Measurements from ENCODE around the gene CAMK1D. TPM values are rescaled to one million over a fixed set of nuclear protein-coding genes. Genes with fewer than 3 reads are reported as not detected.

Gene CAMK1D
- total RNA-seq, 1 donor from 2014 or later: 2.3 TPM

DNA sequence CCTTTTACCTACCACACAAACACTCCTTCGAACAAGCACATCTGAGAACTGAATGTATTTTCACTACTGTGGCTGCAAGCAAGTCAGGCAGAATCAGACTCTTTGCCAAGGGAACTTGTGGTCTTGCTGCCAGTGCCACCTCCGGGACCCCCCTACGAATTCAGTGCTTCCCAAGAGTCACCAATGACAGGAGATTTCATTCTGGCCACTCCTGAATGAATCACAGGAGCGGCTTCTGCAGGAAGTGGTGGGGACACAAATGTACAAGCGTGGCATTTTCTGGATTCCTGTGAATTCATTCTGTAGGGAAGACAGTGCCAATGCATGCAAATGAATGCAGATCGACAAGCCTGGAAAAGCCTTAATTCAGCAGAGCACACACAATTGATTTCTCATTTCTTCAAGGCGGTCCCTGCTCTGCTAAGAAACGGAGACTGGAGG, 161.2 kb downstream of the CAMK1D start:
- TF ChIP-seq, protein P1, sequence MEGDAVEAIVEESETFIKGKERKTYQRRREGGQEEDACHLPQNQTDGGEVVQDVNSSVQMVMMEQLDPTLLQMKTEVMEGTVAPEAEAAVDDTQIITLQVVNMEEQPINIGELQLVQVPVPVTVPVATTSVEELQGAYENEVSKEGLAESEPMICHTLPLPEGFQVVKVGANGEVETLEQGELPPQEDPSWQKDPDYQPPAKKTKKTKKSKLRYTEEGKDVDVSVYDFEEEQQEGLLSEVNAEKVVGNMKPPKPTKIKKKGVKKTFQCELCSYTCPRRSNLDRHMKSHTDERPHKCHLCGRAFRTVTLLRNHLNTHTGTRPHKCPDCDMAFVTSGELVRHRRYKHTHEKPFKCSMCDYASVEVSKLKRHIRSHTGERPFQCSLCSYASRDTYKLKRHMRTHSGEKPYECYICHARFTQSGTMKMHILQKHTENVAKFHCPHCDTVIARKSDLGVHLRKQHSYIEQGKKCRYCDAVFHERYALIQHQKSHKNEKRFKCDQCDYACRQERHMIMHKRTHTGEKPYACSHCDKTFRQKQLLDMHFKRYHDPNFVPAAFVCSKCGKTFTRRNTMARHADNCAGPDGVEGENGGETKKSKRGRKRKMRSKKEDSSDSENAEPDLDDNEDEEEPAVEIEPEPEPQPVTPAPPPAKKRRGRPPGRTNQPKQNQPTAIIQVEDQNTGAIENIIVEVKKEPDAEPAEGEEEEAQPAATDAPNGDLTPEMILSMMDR (IDR thresholded peaks at IDR 0.05; ENCODE audit: insufficient read depth, low read length, poor library complexity, severe bottlenecking): no peak
- no peaks in the 10 kb centered on the region for H3K36me3 ChIP-seq (ENCODE audit: control insufficient read depth, insufficient read depth, low read length)
- no peak overlapping the region for H3K4me3 ChIP-seq (ENCODE audit: low read depth, low read length)
- DNase-seq (ENCODE audit: low read depth): no peak
- H3K27me3 ChIP-seq (ENCODE audit: control insufficient read depth, insufficient read depth, low read length): no peaks in the 10 kb centered on the region

DNA sequence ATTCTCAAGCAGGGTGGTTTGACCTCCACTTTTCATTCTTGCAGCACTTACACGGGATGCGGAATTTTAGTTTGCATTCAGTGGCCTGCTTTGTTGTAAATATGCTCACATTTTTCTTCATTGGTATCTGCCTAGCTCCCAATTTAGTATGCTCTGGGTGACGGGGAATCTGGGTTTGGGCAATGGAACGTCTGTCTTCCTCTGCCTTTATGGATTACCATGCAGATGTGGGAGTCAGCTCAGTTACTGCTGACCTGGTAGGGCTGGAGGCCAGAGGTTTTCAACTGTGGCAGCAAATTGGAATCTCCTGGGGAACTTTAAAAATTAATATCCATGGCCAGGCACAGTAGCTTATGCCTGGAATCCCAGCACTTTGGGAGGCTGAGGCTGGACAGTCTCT, 161.6 kb downstream of the CAMK1D start:
- Histone ChIP-seq H3K27me3 (ENCODE audit: control insufficient read depth, insufficient read depth, low read length) (no peaks in the 10 kb centered on the region), H3K4me3 (ENCODE audit: low read depth, low read length) (no peak overlapping the region), H3K36me3 (ENCODE audit: control insufficient read depth, insufficient read depth, low read length) (no peaks in the 10 kb centered on the region)
- DNase-seq (ENCODE audit: low read depth): no peak
- TF ChIP-seq, protein P1 (IDR thresholded peaks at IDR 0.05; ENCODE audit: insufficient read depth, low read length, poor library complexity, severe bottlenecking): no peak

DNA sequence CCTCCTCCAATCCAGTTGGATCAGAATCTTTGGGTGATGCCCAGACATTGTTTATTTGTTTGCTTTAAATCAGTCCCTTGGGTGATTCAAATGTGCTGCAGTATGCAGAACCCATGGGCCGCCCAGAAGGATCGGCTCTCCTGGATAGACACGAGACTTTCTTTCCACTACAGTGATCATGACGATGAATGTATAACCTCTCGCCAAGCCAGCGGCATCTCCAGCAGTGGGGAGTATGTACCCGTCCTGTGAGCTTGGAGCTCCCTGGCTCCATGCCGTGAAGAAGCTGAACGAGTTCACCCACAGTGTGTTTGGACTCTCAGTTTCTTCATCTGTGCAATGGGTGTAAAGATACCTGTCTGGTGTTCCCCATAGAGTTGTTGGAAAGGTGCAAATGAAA, 162.3 kb downstream of the CAMK1D start:
- TF ChIP-seq, protein P1 (IDR thresholded peaks at IDR 0.05; ENCODE audit: insufficient read depth, low read length, poor library complexity, severe bottlenecking): no peak
- Histone ChIP-seq H3K4me3 (ENCODE audit: low read depth, low read length) (no peak overlapping the region), H3K27me3 (ENCODE audit: control insufficient read depth, insufficient read depth, low read length) (no peaks in the 10 kb centered on the region), H3K36me3 (ENCODE audit: control insufficient read depth, insufficient read depth, low read length) (no peaks in the 10 kb centered on the region)
- no peak for DNase-seq (ENCODE audit: low read depth)

DNA sequence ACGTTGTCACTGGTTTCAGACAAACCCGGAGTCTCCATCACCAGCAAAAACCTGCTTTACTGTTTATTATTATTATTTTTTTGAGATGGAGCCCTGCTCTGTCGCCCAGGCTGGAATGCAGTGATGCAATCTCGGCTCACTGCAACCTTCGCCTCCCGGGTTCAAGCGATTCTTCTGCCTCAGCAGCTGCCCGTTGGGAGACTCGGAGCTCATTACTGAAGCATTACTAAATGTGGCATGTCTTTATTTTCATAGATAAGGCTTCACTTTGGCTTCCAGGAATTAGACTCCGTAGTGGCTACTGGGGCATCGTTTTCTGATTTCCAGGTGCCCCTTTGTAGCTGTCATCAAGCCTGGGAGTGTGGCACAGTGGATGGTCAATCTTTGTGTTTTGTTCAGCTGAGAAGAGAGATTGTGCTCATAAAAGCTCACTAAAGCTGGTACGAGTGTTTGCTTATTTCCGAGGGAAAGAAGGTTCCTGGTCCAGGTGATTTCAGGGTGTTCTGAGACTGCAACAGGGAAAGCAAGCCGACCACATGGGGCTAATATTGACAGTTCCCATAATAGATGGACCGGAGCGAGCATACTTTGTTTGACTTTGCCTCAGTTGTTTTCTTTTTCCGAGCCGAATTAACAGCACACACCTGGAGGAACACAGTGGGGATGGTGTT, 163.1 kb downstream of the CAMK1D start:
- TF ChIP-seq, protein P1 (IDR thresholded peaks at IDR 0.05; ENCODE audit: insufficient read depth, low read length, poor library complexity, severe bottlenecking): no peak
- Histone ChIP-seq H3K4me3 (ENCODE audit: low read depth, low read length) (no peak overlapping the region), H3K36me3 (ENCODE audit: control insufficient read depth, insufficient read depth, low read length) (no peaks in the 10 kb centered on the region), H3K27me3 (ENCODE audit: control insufficient read depth, insufficient read depth, low read length) (no peaks in the 10 kb centered on the region)
- no peak for DNase-seq (ENCODE audit: low read depth)

DNA sequence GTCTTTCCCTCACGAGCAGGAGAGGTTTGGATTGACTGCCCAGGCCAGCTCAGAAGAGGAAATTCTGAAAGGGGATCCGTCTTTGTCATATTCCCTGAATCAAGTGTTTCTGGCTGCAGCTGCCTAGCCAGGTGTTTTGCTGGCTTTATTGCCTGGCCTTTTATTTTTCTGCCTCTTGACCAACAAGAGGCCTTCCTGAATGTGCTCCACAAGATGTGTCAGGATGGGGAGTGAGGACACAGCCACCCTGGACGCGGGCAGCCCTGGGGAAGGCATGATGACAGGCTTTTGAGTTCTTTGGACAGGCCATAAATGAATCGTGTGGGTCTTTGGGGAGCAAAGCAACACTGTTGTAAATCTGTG, 163.6 kb downstream of the CAMK1D start:
- TF ChIP-seq, protein P1 (IDR thresholded peaks at IDR 0.05; ENCODE audit: insufficient read depth, low read length, poor library complexity, severe bottlenecking): no peak

More for the DNA sequence above, 163.6 kb downstream of the CAMK1D start:
- DNase-seq (ENCODE audit: low read depth): no peak
- H3K36me3 ChIP-seq (ENCODE audit: control insufficient read depth, insufficient read depth, low read length): no peaks in the 10 kb centered on the region
- H3K27me3 ChIP-seq (ENCODE audit: control insufficient read depth, insufficient read depth, low read length): no peaks in the 10 kb centered on the region
- no peak overlapping the region for H3K4me3 ChIP-seq (ENCODE audit: low read depth, low read length)

Data from kidney epithelial cell (primary cell).